ENCODE data around the gene CST3. TPM values are rescaled to one million over a fixed set of nuclear protein-coding genes. Genes with fewer than 3 reads are reported as not detected.
"Not testable (repeated sequence)": the region's sequence is repeated elsewhere in the genome, so short reads cannot be mapped to it uniquely, and the experiment has no call there.

The CST3 gene, protein sequence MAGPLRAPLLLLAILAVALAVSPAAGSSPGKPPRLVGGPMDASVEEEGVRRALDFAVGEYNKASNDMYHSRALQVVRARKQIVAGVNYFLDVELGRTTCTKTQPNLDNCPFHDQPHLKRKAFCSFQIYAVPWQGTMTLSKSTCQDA
- total RNA-seq: 268 and 284 TPM in 2 replicates

- DNase-seq: peak; percentile 89
Observed at GRCh38 chr20:23637282-23638221, at the start of gene CST3. Gene CST3, minus strand, starts transcription at chr20:23637955. Its CDS starts 93 bp downstream, at chr20:23637862.

DNA sequence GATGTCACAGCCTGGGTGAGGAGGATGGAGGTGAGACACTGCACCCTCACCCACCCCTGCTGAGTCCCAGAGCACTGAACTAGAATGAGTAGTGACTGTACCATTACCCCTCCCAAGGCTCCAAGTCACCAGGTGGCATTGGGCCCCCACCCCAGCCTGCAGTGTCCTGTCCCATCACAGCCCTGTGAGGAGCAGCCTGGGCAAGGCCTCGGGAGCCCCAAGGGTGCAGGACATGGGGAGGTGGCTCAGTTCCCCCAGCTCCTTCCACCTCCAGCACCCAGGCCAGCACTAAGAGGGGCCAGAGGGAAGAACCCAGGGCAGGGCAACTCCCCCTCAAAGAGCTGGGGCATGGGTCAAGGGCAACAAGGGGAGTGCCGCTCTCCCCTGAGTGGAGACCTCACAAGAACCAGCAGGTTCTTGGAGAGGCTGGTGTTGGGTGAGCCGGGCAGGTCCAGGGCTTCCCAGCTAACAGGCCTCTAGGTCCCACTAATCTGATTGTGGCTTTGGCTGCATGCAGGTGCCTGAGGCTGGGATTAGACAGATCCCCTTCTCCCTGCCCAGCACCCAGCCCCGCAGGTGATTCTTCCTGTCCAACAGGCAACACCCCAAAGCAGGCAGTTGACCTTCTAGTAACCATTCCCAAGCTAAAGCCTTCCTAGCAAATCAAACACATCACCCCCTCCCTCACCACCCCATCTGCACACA is 48.4 kb upstream of the CST3 start:
- DNase-seq: no peak

DNA sequence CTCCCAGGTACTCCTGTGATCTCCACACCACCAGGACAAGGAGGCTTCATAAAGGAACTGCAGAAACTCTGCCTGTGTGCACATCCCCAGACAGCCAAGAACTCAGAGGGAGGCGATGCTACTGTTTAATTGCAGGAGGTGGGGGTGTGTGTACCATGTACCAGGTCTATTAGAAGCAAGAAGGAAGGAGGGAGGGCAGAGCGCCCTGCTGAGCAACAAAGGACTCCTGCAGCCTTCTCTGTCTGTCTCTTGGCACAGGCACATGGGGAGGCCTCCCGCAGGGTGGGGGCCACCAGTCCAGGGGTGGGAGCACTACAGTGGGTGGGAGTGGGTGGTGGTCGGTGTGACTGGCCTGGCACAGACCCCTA is 47.8 kb upstream of the CST3 start:
- DNase-seq: not testable (repeated sequence)

DNA sequence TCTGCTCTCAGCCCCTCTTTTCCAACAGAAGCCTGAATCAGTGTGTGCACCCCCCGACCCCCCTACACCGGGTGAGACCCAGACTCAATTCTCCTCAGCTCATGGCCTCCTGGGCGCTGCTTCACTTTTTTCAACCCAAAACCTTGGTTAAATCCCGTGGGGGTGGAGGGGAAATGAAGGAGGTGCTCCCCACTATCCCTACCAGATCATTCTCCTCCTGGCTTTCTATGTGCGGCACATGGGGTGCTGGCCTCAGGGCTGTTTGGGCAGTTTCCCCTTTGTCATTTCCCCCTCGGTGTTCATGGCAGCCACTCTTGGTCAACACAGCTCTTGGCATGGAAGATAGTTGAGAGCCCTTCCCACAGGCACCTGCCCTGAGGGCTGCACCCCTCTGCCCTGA is 46.5 kb upstream of the CST3 start:
- no peak for DNase-seq

- no peak for DNase-seq
Observed at GRCh38 chr20:23683807-23684206, 46.1 kb upstream of the CST3 start.

DNA sequence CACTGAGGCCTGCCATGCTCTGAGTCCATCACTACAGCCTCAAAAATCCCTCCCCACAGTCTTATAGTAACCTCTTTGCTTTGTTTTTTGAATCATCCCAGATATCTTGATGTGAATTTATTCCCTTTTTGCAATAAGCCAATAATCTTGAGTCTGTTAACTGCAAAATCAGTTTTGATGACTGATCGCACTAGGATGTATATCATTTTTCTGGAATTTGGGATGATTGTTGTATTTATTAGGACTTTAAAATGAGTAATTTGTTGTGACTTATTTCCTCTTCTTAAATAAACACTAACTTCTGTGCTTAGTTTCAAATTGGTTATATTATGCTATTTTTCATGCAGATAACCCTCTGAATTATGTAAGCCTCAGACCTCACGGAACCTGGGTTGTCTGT is 45.5 kb upstream of the CST3 start:
- peak; percentile 14 for DNase-seq

DNA sequence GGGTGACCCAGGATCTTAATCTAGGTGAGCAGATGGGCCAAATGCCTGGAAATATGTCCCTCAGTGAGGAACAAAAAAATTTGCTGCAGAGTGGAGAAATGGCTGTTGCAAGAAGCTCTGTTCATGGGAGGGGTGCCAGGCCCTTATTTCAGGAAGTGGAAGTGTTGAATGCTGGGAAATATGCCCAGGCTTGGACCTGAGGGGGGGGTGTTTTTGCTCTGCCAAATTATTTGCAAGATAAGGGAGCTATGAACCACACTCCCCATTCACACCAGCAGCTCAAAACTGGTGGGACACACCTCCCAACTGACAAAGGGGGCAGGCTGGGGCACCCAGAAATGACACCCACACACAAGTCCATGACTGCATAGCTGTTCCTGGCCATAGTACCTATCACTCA is 42.4 kb upstream of the CST3 start:
- DNase-seq: no peak

- no peak for DNase-seq
Observed at GRCh38 chr20:23679133-23680092, 41.7 kb upstream of the CST3 start.

- no peak for DNase-seq
Observed at GRCh38 chr20:23673209-23673608, 35.5 kb upstream of the CST3 start.

DNA sequence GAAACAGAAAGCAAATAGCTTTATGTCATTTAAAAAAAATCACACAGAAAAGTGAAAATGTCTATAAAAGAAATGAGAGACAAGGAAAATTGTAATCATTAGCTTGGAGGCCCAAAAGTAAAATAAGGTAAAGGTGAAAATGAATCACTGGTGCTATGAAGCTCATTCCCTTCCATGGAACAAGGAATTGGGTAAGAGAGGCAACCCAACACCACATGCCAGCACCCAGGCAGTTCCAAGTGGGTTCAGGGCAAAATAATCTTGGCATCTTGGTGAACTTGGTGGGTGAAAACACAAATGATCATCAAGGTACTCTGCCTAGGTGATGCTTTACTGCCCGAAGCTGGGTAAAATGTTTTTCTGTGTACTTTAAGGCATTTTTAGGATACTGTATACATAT is 34.4 kb upstream of the CST3 start:
- DNase-seq: no peak

GRCh38 chr20:23671479-23671878 is 33.7 kb upstream of the CST3 start:
- no peak for DNase-seq

GRCh38 chr20:23670361-23670760 is 32.6 kb upstream of the CST3 start:
- no peak for DNase-seq

DNA sequence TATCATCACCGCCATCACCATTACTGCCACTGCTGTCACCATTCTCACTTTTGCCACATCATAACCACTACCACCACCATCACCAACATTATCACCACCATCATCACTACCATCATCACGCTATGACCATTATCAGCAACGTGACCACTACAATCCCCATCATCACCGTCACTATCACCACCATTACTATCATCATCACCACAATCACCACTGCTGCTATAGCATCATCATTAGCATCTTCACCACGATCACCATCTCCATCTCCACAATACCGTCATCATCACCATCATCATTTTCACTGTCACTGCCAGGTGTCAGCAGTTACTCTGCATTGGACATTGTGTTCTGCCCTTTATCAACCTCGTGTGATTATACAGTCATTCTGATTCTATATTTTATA is 32.1 kb upstream of the CST3 start:
- DNase-seq: no peak

GRCh38 chr20:23669327-23669726 is 31.6 kb upstream of the CST3 start:
- no peak for DNase-seq

DNA sequence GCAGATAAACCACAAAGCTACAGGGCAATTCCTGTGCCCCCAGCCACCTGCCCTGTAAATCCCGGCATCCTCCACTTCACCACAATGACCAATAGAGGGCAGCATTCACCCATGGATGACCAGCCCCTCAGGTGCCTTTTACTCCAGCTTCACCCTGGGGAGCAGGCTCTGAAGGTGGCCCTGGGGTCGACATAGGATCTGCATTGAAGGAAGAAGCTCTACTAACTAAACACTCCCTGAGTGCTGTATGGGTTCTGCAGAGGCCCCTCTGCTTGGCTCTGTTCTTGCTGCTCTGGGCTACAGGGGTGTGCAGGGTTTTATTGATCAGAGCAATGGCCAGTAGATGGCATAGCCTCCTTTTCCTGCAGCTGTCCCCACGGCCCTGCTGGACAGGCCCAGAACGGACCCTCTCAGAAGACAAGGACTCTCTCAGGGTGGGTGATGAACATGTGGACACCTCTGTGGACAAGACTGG is 30.8 kb upstream of the CST3 start:
- DNase-seq: peak; percentile 85

DNA sequence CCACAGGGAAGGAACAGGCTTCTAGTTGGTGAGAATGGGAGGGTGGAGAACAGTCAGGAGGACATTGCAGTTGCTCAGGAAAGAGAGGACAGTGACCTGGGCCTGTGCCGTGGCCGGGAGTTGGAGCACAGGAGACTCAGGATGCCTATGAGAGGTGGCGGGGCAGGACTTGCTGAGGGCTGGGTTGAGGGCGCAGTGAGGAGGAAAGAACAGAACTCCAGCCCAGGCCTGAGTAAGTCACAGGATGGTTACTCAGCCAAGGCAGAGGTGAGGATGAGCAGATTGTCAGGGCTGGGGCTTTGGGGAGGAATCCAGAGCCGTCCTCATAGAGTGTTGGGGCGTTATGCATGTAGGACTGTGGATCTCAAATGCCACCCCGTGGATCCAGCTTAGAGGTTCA is 29.9 kb upstream of the CST3 start:
- DNase-seq: no peak

- DNase-seq: peak; percentile 15
Observed at GRCh38 chr20:23666698-23667097, 28.9 kb upstream of the CST3 start.

DNA sequence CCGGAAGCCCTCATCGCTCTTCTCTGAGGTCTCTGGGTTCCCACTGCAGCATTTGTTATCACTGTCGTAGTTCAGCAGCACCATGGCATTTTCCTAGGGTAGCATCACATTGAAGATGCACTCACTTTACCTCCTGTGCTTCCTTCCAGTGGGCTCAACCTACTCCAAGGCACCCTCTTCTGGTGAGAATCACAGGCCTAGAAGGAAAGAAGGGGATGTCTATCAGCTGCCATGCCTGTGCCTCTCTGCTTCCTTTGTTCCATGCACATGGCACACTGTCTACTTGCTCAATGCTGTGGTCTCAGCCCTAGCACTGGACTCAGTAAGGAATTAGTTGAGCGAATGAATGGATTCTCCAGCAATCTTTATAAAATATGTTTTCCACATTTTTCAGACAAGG is 28.4 kb upstream of the CST3 start:
- DNase-seq: peak; percentile 26

GRCh38 chr20:23664954-23665353 is 27.2 kb upstream of the CST3 start:
- no peak for DNase-seq

DNA sequence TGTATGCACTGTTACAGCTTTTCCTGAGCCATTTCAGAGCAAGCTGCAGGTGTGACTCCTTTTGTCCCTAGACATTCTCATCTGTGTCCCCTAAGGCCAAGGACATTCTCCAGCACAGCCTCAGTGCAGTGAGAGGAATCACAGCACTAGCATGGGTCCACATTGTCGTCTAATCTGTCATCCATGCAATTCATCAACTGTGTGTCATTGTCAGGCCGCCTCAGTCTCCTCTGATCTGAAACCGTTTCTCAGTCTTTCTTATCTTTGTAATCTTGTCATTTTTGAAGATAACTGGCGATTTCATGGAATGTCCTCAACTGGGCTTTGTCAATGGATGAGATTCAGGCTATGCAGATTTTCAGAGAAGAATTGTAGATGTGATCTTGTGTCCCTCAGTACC is 26.3 kb upstream of the CST3 start:
- not testable (repeated sequence) for DNase-seq

GRCh38 chr20:23663180-23663579 is 25.4 kb upstream of the CST3 start:
- no peak for DNase-seq

GRCh38 chr20:23662276-23662870 is 24.6 kb upstream of the CST3 start:
- no peak for DNase-seq
